ENCODE measurements around the gene ELOVL4. TPM values are rescaled to one million over a fixed set of nuclear protein-coding genes. Genes with fewer than 3 reads are reported as not detected.

Gene ELOVL4
- total RNA-seq (2021; fragmentation: NEBNext Ultra II Directional; extraction: Animal tissue kit (Norgen Biotek cat#: 25700)) = 1 to 10 TPM; 5.7 to 7.4 (median 6.7) TPM
- long read RNA-seq, transcript ELOVL4-201 (6 exons, 3,042 nt) = major isoform, 7 of 9 reads
- long read RNA-seq, partial matches to known transcripts = 2 of 9 reads
- long read RNA-seq, other reads (novel, unspliced or antisense) = 0 of 9 reads

DNA sequence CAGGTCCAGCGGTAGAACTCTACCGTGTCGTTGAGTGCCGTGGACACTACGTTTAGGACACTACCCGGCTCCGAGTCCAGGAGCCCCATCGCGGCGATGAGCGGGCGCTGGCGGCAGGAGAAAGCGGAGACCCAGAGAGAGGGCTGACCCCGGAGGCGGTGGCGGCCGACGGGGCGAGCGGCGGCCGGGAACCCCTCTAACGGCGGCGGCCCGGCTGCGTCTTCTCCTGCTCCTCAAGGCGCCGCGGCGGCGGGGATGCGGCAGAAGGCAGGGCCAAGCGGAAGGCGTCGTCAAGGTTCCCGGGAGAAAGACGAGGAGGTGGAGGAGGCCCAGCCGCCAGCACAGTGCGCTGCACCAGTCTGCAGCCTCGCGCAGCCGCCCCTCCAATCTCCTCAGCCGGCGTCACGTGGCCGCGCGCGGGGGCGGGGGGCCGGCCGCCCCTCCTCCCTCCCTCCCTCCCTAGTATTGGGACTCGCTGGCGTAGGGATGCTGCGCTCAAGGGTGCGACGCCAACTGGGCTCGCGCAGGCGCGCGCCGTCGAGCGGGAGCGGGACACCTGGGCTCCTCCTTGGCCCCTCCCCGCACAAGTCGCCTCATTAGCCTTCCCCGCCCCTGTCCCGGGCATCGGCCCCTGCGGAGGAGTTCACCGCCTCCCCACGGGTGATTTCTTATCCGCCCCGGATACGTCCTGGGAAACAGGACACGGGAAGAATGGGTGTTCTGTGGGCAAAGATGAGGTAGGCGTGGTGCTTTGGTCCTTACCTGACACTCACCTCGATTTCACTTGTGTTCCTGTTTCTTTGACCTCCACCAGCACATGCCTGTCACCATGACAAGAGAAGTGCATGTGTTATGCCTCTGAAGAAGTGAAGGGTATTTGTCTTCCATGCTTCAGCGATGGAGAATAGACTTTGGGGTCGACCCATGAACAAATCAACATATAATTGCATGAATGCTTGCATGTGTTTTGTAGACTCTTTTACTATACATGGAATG is at the start of gene ELOVL4:
Gene ELOVL4 (minus strand): TSS at position 363 of the 996 bp plus-strand sequence. CDS start 274 bp downstream, at position 89.
- DNase-seq = peak; percentile 63
- no peak for TF ChIP-seq CTCF (IDR thresholded peaks at IDR 0.05)
- Mint-ChIP-seq H3K4me3 (peak within 1 kb of the TSS; percentile 93), H3K4me1 (ENCODE audit: low read depth) (peaks cover 29% of the 10 kb centered on the region), H3K9me3 (no peaks in the 10 kb centered on the region), H3K27me3 (ENCODE audit: insufficient read depth) (peaks cover 7% of the 10 kb centered on the region; the same call in 1 of the 2 replicates), H3K27ac (peak within 1 kb of the TSS; percentile 6), H3K36me3 (ENCODE audit: low read depth) (no peaks in the 10 kb centered on the region)

- no peaks in the 10 kb centered on the region for H3K4me1 Mint-ChIP-seq (ENCODE audit: low read depth)
- H3K4me3 Mint-ChIP-seq = no peak overlapping the region
- TF ChIP-seq CTCF (IDR thresholded peaks at IDR 0.05) = no peak
- no peaks in the 10 kb centered on the region for H3K9me3 Mint-ChIP-seq
- no peak for DNase-seq
- no peaks in the 10 kb centered on the region for H3K36me3 Mint-ChIP-seq (ENCODE audit: low read depth)
- no peak overlapping the region for H3K27ac Mint-ChIP-seq
- H3K27me3 Mint-ChIP-seq (ENCODE audit: insufficient read depth) = peaks cover 17% of the 10 kb centered on the region
Observed at GRCh38 chr6:79993911-79994309, 46.6 kb upstream of the ELOVL4 start.

- Mint-ChIP-seq H3K36me3 (ENCODE audit: low read depth) (no peaks in the 10 kb centered on the region), H3K4me1 (ENCODE audit: low read depth) (no peaks in the 10 kb centered on the region), H3K27me3 (ENCODE audit: insufficient read depth) (peaks cover 17% of the 10 kb centered on the region), H3K4me3 (no peak overlapping the region), H3K9me3 (no peaks in the 10 kb centered on the region), H3K27ac (no peak overlapping the region)
- DNase-seq = no peak
- no peak for TF ChIP-seq CTCF (IDR thresholded peaks at IDR 0.05)
Observed at GRCh38 chr6:79993012-79993910, 45.9 kb upstream of the ELOVL4 start.

DNA sequence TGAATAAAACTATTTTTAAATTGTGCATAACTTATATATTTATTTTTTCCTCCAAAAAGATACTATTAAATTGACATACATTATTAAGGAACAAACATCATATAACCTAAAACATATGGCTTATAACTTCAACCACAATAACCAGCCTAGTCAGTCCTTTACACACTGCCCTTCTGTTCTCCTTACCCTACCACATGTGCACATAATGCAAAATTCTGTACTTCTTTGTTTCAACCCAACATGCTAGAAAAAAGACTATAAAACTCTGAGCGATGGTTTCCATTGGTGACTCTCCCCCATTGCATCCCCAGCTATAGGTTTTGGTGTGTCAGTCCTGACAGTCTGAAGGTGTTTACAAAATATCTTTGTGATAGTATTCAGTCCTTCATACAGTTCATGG is 42.3 kb upstream of the ELOVL4 start:
- Mint-ChIP-seq H3K4me1 (ENCODE audit: low read depth) (no peaks in the 10 kb centered on the region), H3K36me3 (ENCODE audit: low read depth) (no peaks in the 10 kb centered on the region)

More for the DNA sequence above, 42.3 kb upstream of the ELOVL4 start:
- no peak for DNase-seq
- no peak overlapping the region for H3K4me3 Mint-ChIP-seq
- H3K9me3 Mint-ChIP-seq = no peaks in the 10 kb centered on the region
- peaks cover 12% of the 10 kb centered on the region for H3K27me3 Mint-ChIP-seq (ENCODE audit: insufficient read depth)
- H3K27ac Mint-ChIP-seq = no peak overlapping the region
- TF ChIP-seq CTCF (IDR thresholded peaks at IDR 0.05) = no peak
